Breast epithelium (tissue), 4 donors: ENCODE measurements around the gene TPD52L3. TPM values are rescaled to one million over a fixed set of nuclear protein-coding genes. Genes with fewer than 3 reads are reported as not detected.

Source experiments
- DNase-seq, 2 donors: peaks; one replicate each; pipeline ENCODE4 v3.0.0-alpha.2; 2019; ENCODE audit warnings: low spot score in 2 of 2
- H3K27ac ChIP-seq, 2 donors: fragments of 200-600 bp; sonication (generic) in 1 of 2; one replicate each; pipeline ENCODE4 v1.5.1; 2016 to 2019; ENCODE audit warnings: mild to moderate bottlenecking in 1 of 2
- H3K27me3 ChIP-seq, 2 donors: fragments of 200-600 bp; sonication (generic) in 1 of 2; one replicate each; pipeline versions ENCODE4 v1.5.1 to v1.6.0; 2017 to 2019; ENCODE audit warnings: control low read depth in 1 of 2, mild to moderate bottlenecking in 1 of 2
- H3K36me3 ChIP-seq: fragments of 200-600 bp; one replicate; pipeline ENCODE4 v1.5.1; 2019
- H3K4me1 ChIP-seq, 2 donors: fragments of 200-600 bp; sonication (generic); one replicate each; pipeline ENCODE4 v1.5.1; 2016 to 2019; ENCODE audit warnings: control low read depth in 1 of 2
- H3K4me3 ChIP-seq, 3 donors: fragments of 200-600 bp; sonication (generic); 1 replicate in 2 of 3; 2 replicates in 1 of 3; pipeline ENCODE4 v1.5.1; 2016 to 2019; ENCODE audit warnings: mild to moderate bottlenecking in 3 of 3, moderate library complexity in 2 of 3
- H3K9me3 ChIP-seq, 2 donors: fragments of 200-600 bp; sonication (generic) in 1 of 2; one replicate each; pipeline ENCODE4 v1.5.1; 2016 to 2019; ENCODE audit warnings: control low read depth in 1 of 2
- CTCF ChIP-seq, 3 donors: fragments of 450-650 bp; IDR thresholded peaks; one replicate each; pipeline ENCODE4 v1.5.1; 2016 to 2017; ENCODE audit warnings: antibody characterized with exemption in 3 of 3, mild to moderate bottlenecking in 3 of 3, moderate library complexity in 3 of 3
- POLR2A ChIP-seq: fragments of 450-650 bp; IDR thresholded peaks from one replicate; pipeline ENCODE4 v1.6.1; 2016; ENCODE audit warnings: antibody characterized with exemption, mild to moderate bottlenecking, moderate library complexity
- POLR2AphosphoS5 ChIP-seq, 3 donors: sonication (generic); formaldehyde crosslinking; IDR thresholded peaks; one replicate each; pipeline ENCODE4 v1.6.1; 2017; ENCODE audit warnings: antibody characterized with exemption in 3 of 3
- intact Hi-C: fragments of 100-400 bp; cut with DNase I; formaldehyde crosslinking; loops from one replicate; pipeline ENCODE4 v1.15.1; 2023; ENCODE audit warnings: low total_unique reads
- total RNA-seq, 3 donors: library from RNA; depleted of rRNA; stranded (reverse); fragments of >200 nt; gene quantifications; one replicate each; pipeline ENCODE4 v1.1.0, GENCODE V29; 2016

TPD52L3 gene
- total RNA-seq, 3 donors from 2014 or later, result not detected

- Histone ChIP-seq H3K4me3 (no peak overlapping the region), H3K4me1 (no peaks in the 10 kb centered on the region), H3K27me3 (no peaks in the 10 kb centered on the region), H3K9me3 (peaks cover 0 to 13% of the 10 kb centered on the region in 2 donors), H3K36me3 (no peaks in the 10 kb centered on the region), H3K27ac (no peak overlapping the region)
- no peak for DNase-seq
- TF ChIP-seq POLR2A (no peak), POLR2AphosphoS5 (IDR thresholded peaks at IDR 0.05) (no peak), CTCF (IDR thresholded peaks at IDR 0.05) (no peak)
- intact Hi-C loops, result no loop called here
Measured at GRCh38 chr9:6368831-6369230, 40.7 kb downstream of the TPD52L3 start.

Other genes starting within 250 kb of the TPD52L3 start
- 10 to 100 TPM; 11.7 to 29.2 (median 12.4) TPM for gene IL33, start 112.6 kb upstream of the TPD52L3 start, total RNA-seq
- 10 to 100 TPM; 61.0 to 95.6 (median 62.6) TPM for gene UHRF2, start 84.8 kb downstream of the TPD52L3 start, total RNA-seq